HepG2 (cell line): Measurements from ENCODE around the gene NDUFS2. TPM values are rescaled to one million over a fixed set of nuclear protein-coding genes. Genes with fewer than 3 reads are reported as not detected.
A peak's percentile ranks its signal among the peaks of the same experiment; 100 is the strongest.

Experiments
- AGO2 ChIP-seq: fragments of 200-400 bp; formaldehyde crosslinking; optimal IDR thresholded peaks from 2 replicates; pipeline ENCODE3; 2017; ENCODE audit warnings: mild to moderate bottlenecking, low read depth, low read length, moderate library complexity
- CENPT ChIP-seq: sonication (generic); formaldehyde crosslinking; IDR thresholded peaks from 2 replicates; pipeline ENCODE4 v1.8.0; 2022; ENCODE audit warnings: low read depth, mild to moderate bottlenecking, moderate library complexity, missing genetic modification reagents
- CREB1 ChIP-seq, 2 experiments: fragments of 450-650 bp in 1 of 2; IDR thresholded peaks; 2 replicates each; pipeline ENCODE4 v1.6.1; 2016 to 2017; ENCODE audit warnings: control low read depth in 1 of 2, mild to moderate bottlenecking in 1 of 2, missing compliant biosample characterization in 1 of 2, missing genetic modification characterization in 1 of 2
- EP300 ChIP-seq, 3 experiments: sonication (generic) in 1 of 3; formaldehyde crosslinking in 1 of 3; IDR thresholded peaks; 2 replicates each; pipeline versions ENCODE4 v1.5.1 to v1.6.1; 2011 to 2020; ENCODE audit warnings: low read depth in 2 of 3, low read length in 2 of 3, borderline replicate concordance in 1 of 3, improper control_type of control experiment in 1 of 3, mild to moderate bottlenecking in 1 of 3, missing genetic modification reagents in 1 of 3, moderate library complexity in 1 of 3
- HDAC6 ChIP-seq: fragments of 200-600 bp; sonication (generic); IDR thresholded peaks from 2 replicates; pipeline ENCODE4 v1.7.0; 2017; ENCODE audit warnings: mild to moderate bottlenecking, antibody characterized with exemption, low read length, low read depth
- HMG20A ChIP-seq: IDR thresholded peaks from 2 replicates; pipeline ENCODE4 v1.6.1; 2016; ENCODE audit warnings: borderline replicate concordance
- HOXA3 ChIP-seq: sonication (generic); formaldehyde crosslinking; IDR thresholded peaks from 2 replicates; pipeline ENCODE4 v1.5.0; 2020; ENCODE audit warnings: missing genetic modification reagents
- KDM3A ChIP-seq: IDR thresholded peaks from 2 replicates; pipeline ENCODE4 v1.6.1; 2018; ENCODE audit warnings: low read depth, missing compliant biosample characterization
- KDM4B ChIP-seq: sonication (generic); formaldehyde crosslinking; IDR thresholded peaks from 2 replicates; pipeline ENCODE4 v1.4.0; 2020; ENCODE audit warnings: missing genetic modification reagents
- MEIS1 ChIP-seq: sonication (generic); formaldehyde crosslinking; IDR thresholded peaks from 2 replicates; pipeline ENCODE4 v1.9.0; 2021; ENCODE audit warnings: mild to moderate bottlenecking, missing genetic modification reagents, moderate library complexity, borderline replicate concordance
- NFE2 ChIP-seq: sonication (generic); formaldehyde crosslinking; IDR thresholded peaks from 2 replicates; pipeline ENCODE4 v1.4.0; 2020; ENCODE audit warnings: missing genetic modification reagents
- PRPF4 ChIP-seq: fragments of 200-400 bp; formaldehyde crosslinking; IDR thresholded peaks from 2 replicates; pipeline ENCODE4 v1.6.1; 2016; ENCODE audit warnings: low read length, low read depth; ENCODE audit not compliant: poor library complexity, severe bottlenecking
- SNRNP70 ChIP-seq: fragments of 200-400 bp; formaldehyde crosslinking; IDR thresholded peaks from 2 replicates; pipeline ENCODE4 v1.6.1; 2017; ENCODE audit warnings: mild to moderate bottlenecking, low read depth, low read length, moderate library complexity
- ZFX ChIP-seq: sonication (generic); formaldehyde crosslinking; IDR thresholded peaks from 2 replicates; pipeline ENCODE4 v1.4.0; 2020; ENCODE audit warnings: mild to moderate bottlenecking, low read depth, missing genetic modification reagents, moderate library complexity
- ZNF121 ChIP-seq: sonication (generic); formaldehyde crosslinking; IDR thresholded peaks from 2 replicates; pipeline ENCODE4 v1.5.0; 2020; ENCODE audit warnings: mild to moderate bottlenecking, missing genetic modification reagents
- ZNF17 ChIP-seq: sonication (generic); formaldehyde crosslinking; IDR thresholded peaks from 2 replicates; pipeline ENCODE4 v1.5.0; 2020; ENCODE audit warnings: mild to moderate bottlenecking, missing genetic modification reagents
- ZNF225 ChIP-seq: sonication (generic); formaldehyde crosslinking; IDR thresholded peaks from 2 replicates; pipeline ENCODE4 v1.4.0; 2020; ENCODE audit warnings: mild to moderate bottlenecking, missing genetic modification reagents
- ZNF335 ChIP-seq: sonication (generic); formaldehyde crosslinking; IDR thresholded peaks from 2 replicates; pipeline ENCODE4 v1.4.0; 2020; ENCODE audit warnings: missing genetic modification reagents
- ZNF607 ChIP-seq: sonication (generic); formaldehyde crosslinking; IDR thresholded peaks from 2 replicates; pipeline ENCODE4 v1.5.1; 2020; ENCODE audit warnings: missing genetic modification reagents, mild to moderate bottlenecking, borderline replicate concordance
- ZNF713 ChIP-seq: sonication (generic); formaldehyde crosslinking; IDR thresholded peaks from 2 replicates; pipeline ENCODE4 v1.4.0; 2020; ENCODE audit warnings: mild to moderate bottlenecking, missing genetic modification reagents
- polyA plus RNA-seq, 8 experiments: library from polyadenylated mRNA; depleted of rRNA in 3 of 8; stranded (reverse) in 7 of 8; unstranded in 1 of 8; fragments of >200 nt; fragmentation: Illumina TruSeq in 4 of 8; extraction: Trizol in 4 of 8; gene quantifications; 2 replicates each; pipeline versions ENCODE4 v1.2.1 to v1.2.3, GENCODE V29; 2011 to 2016; ENCODE audit warnings: low read depth in 4 of 8, missing spikeins in 1 of 8, mixed read lengths in 1 of 8; ENCODE audit not compliant: insufficient read depth in 1 of 8
- total RNA-seq, 5 experiments: library from RNA; depleted of rRNA; stranded (reverse); fragments of >200 nt; fragmentation: Illumina TruSeq; extraction: Trizol; gene quantifications; 2 replicates each; pipeline ENCODE4 v1.2.3, GENCODE V29; 2016; ENCODE audit warnings: low read depth in 1 of 5
- TF ChIP-seq, protein P1 (sequence below), 2 experiments: sonication (generic) in 1 of 2; formaldehyde crosslinking in 1 of 2; IDR thresholded peaks; 2 replicates each; pipeline versions ENCODE4 v1.4.0 to v1.6.1; 2018 to 2020; ENCODE audit warnings: missing genetic modification reagents in 2 of 2, borderline replicate concordance in 1 of 2, low read depth in 1 of 2, mild to moderate bottlenecking in 1 of 2, missing biosample characterization in 1 of 2
- TF ChIP-seq, protein P2 (sequence below): sonication (generic); formaldehyde crosslinking; IDR thresholded peaks from 2 replicates; pipeline ENCODE4 v1.4.0; 2020; ENCODE audit warnings: missing genetic modification reagents
- TF ChIP-seq, protein P3 (sequence below): conservative IDR thresholded peaks from 2 replicates; pipeline ENCODE4 v1.6.1; 2018; ENCODE audit warnings: missing genetic modification reagents
- TF ChIP-seq, protein P4 (sequence below): sonication (generic); formaldehyde crosslinking; IDR thresholded peaks from 2 replicates; pipeline ENCODE4 v1.5.1; 2020; ENCODE audit warnings: missing genetic modification reagents, mild to moderate bottlenecking, borderline replicate concordance

Gene NDUFS2
- total and polyA plus RNA-seq, 2 of the 13 experiments (the other 11 are each of a cell fraction or from before 2014, with no cell fraction given) = 89.9 to 118 TPM

DNA sequence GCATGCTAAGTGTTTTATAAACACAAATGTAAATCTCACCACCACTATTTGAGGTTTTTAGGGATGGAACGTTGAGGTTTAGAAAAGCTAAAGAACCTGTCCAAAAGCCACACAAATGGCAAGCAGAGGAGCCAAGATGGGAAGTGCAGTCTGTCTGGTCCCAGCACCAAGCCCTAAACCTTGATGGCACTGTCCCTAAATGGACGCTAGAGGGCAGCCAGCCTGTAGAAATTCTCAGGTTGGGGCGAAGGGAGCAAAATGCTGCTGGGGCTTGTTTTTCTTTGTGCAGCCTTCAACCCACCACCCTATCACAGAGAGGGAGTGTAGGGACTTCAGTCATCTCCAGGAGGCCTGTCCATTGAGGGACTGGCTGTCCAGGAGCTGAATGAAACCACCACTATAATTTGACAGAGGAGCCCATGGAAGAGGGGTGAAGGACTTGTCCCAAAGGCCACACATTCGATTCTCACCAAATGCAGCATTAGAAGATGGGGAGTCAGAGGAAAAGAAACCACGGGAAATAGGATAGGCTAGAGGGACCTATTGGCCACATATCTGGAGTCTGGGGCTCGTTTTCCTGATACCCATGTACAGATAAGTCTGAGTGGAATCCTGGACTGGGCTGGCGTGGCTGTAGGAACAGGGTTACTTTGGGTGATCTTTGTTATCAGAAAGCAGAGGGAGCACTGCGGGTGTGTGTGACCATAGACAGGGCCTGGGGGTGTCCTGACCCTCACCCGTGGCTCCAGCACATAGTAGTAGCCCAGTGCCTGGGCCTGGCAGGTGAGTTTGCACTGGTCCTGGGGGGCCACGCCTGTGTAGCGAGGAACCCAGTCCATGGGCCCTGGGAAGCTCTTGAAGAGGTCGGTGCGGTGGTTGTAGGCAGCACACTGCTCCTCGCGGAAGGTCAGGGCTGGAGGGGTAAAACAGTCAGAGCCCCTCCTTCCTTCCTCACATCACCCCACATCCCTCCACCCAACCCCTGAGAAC is 9.4 kb upstream of the NDUFS2 start (continued):
- TF ChIP-seq PRPF4 (no peak), ZNF121 (CRISPR knock-in tag) (no peak), HMG20A (CRISPR knock-in tag) (no peak), ZNF17 (no peak), ZNF335 (CRISPR knock-in tag) (no peak), SNRNP70 (no peak), HOXA3 (no peak; the same call in 1 of the 2 replicates), CREB1 (IDR thresholded peaks at IDR 0.05) (no peak), CREB1 (CRISPR knock-in tag; IDR thresholded peaks at IDR 0.05) (no peak), HDAC6 (no peak), KDM3A (CRISPR knock-in tag) (no peak), ZFX (0 out of 2 replicates have a peak, but pooled peaks have one; percentile 20), NFE2 (CRISPR knock-in tag) (no peak), ZNF607 (CRISPR knock-in tag) (no peak), ZNF713 (no peak), EP300 (IDR thresholded peaks at IDR 0.05; ENCODE audit: low read depth in 2 of 2, low read length in 2 of 2) (no peak), EP300 (CRISPR knock-in tag; IDR thresholded peaks at IDR 0.05; ENCODE audit: borderline replicate concordance) (no peak), ZNF225 (CRISPR knock-in tag) (no peak), AGO2 (no peak), CENPT (CRISPR knock-in tag) (no peak), MEIS1 (CRISPR knock-in tag) (no peak), KDM4B (CRISPR knock-in tag) (no peak)
- TF ChIP-seq, protein P1, sequence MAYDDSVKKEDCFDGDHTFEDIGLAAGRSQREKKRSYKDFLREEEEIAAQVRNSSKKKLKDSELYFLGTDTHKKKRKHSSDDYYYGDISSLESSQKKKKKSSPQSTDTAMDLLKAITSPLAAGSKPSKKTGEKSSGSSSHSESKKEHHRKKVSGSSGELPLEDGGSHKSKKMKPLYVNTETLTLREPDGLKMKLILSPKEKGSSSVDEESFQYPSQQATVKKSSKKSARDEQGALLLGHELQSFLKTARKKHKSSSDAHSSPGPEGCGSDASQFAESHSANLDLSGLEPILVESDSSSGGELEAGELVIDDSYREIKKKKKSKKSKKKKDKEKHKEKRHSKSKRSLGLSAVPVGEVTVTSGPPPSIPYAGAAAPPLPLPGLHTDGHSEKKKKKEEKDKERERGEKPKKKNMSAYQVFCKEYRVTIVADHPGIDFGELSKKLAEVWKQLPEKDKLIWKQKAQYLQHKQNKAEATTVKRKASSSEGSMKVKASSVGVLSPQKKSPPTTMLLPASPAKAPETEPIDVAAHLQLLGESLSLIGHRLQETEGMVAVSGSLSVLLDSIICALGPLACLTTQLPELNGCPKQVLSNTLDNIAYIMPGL (CRISPR knock-in tag; IDR thresholded peaks at IDR 0.05; ENCODE audit: borderline replicate concordance in 1 of 2, low read depth in 1 of 2) = peak; percentile 24 to 29; a peak in 1 of 4 replicates
- TF ChIP-seq, protein P2, sequence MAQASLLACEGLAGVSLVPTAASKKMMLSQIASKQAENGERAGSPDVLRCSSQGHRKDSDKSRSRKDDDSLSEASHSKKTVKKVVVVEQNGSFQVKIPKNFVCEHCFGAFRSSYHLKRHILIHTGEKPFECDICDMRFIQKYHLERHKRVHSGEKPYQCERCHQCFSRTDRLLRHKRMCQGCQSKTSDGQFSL (CRISPR knock-in tag) = no peak
- TF ChIP-seq, protein P3, sequence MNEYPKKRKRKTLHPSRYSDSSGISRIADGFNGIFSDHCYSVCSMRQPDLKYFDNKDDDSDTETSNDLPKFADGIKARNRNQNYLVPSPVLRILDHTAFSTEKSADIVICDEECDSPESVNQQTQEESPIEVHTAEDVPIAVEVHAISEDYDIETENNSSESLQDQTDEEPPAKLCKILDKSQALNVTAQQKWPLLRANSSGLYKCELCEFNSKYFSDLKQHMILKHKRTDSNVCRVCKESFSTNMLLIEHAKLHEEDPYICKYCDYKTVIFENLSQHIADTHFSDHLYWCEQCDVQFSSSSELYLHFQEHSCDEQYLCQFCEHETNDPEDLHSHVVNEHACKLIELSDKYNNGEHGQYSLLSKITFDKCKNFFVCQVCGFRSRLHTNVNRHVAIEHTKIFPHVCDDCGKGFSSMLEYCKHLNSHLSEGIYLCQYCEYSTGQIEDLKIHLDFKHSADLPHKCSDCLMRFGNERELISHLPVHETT = no peak
- TF ChIP-seq, protein P4, sequence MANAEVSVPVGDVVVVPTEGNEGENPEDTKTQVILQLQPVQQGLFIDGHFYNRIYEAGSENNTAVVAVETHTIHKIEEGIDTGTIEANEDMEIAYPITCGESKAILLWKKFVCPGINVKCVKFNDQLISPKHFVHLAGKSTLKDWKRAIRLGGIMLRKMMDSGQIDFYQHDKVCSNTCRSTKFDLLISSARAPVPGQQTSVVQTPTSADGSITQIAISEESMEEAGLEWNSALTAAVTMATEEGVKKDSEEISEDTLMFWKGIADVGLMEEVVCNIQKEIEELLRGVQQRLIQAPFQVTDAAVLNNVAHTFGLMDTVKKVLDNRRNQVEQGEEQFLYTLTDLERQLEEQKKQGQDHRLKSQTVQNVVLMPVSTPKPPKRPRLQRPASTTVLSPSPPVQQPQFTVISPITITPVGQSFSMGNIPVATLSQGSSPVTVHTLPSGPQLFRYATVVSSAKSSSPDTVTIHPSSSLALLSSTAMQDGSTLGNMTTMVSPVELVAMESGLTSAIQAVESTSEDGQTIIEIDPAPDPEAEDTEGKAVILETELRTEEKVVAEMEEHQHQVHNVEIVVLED (CRISPR knock-in tag) = no peak
